ENCODE results near the gene CDCA5.

Gene CDCA5

GRCh38 chr11:65118097-65118837 lies 34.4 kb upstream of the CDCA5 start:
- H3K4me3 ChIP-seq (ENCODE audit: low read length) = no peak overlapping the region

GRCh38 chr11:65117206-65118096 lies 33.6 kb upstream of the CDCA5 start, which contains the start of gene ZNHIT2:
ZNHIT2 (minus strand) TSS chr11:65117701; CDS start chr11:65117653, 48 bp downstream.
- peak; percentile 92 for DNase-seq (ENCODE audit: low read depth)
- peak within 1 kb of the TSS; percentile 79 for H3K4me3 ChIP-seq (ENCODE audit: low read length)
- peak; percentile 92 for TF ChIP-seq CTCF (conservative IDR thresholded peaks at IDR 0.05; ENCODE audit: low read depth, low read length)

More at GRCh38 chr11:65118097-65118837, 34.4 kb upstream of the CDCA5 start:
- TF ChIP-seq CTCF (conservative IDR thresholded peaks at IDR 0.05; ENCODE audit: low read depth, low read length) = no peak
- no peak for DNase-seq (ENCODE audit: low read depth)

- DNase-seq (ENCODE audit: low read depth) = no peak
- no peak for TF ChIP-seq CTCF (conservative IDR thresholded peaks at IDR 0.05; ENCODE audit: low read depth, low read length)
Measured at GRCh38 chr11:65116370-65117205, 32.7 kb upstream of the CDCA5 start.

GRCh38 chr11:65115361-65116082 lies 31.7 kb upstream of the CDCA5 start:
- TF ChIP-seq CTCF (conservative IDR thresholded peaks at IDR 0.05; ENCODE audit: low read depth, low read length) = no peak
- H3K4me3 ChIP-seq (ENCODE audit: low read length) = no peak overlapping the region
- no peak for DNase-seq (ENCODE audit: low read depth)

More at GRCh38 chr11:65116370-65117205, 32.7 kb upstream of the CDCA5 start:
- peak overlapping the region; percentile 79 for H3K4me3 ChIP-seq (ENCODE audit: low read length)

GRCh38 chr11:65114538-65115171 lies 30.8 kb upstream of the CDCA5 start:
- no peak overlapping the region for H3K4me3 ChIP-seq (ENCODE audit: low read length)
- TF ChIP-seq CTCF (conservative IDR thresholded peaks at IDR 0.05; ENCODE audit: low read depth, low read length) = no peak
- DNase-seq (ENCODE audit: low read depth) = no peak

- DNase-seq (ENCODE audit: low read depth) = no peak
- H3K4me3 ChIP-seq (ENCODE audit: low read length) = no peak overlapping the region
- no peak for TF ChIP-seq CTCF (conservative IDR thresholded peaks at IDR 0.05; ENCODE audit: low read depth, low read length)
Measured at GRCh38 chr11:65113839-65114238, 30.0 kb upstream of the CDCA5 start.
